ENCODE data around the gene EDIL3. TPM values are rescaled to one million over a fixed set of nuclear protein-coding genes. Genes with fewer than 3 reads are reported as not detected.

EDIL3 gene
- total RNA-seq, 3 donors from 2014 or later = 4.3 to 7.2 (median 4.6) TPM

- Histone ChIP-seq H3K9me3 (no peaks in the 10 kb centered on the region), H3K4me3 (no peak overlapping the region), H3K27ac (no peak overlapping the region), H3K4me1 (no peaks in the 10 kb centered on the region), H3K27me3 (no peaks in the 10 kb centered on the region), H3K36me3 (no peaks in the 10 kb centered on the region)
- TF ChIP-seq CTCF (IDR thresholded peaks at IDR 0.05) = no peak
- no peak for TF ChIP-seq POLR2A (IDR thresholded peaks at IDR 0.05)
- no peak for TF ChIP-seq POLR2AphosphoS5 (IDR thresholded peaks at IDR 0.05)
- intact Hi-C loops (cut with DNase I; ENCODE audit: low total_unique reads) = no loop called here
- DNase-seq (ENCODE audit: low spot score in 2 of 2) = no peak
Observed at GRCh38 chr5:84148651-84149050, 236.0 kb downstream of the EDIL3 start.

- Histone ChIP-seq H3K9me3 (no peaks in the 10 kb centered on the region), H3K27me3 (no peaks in the 10 kb centered on the region), H3K36me3 (no peaks in the 10 kb centered on the region), H3K4me1 (no peaks in the 10 kb centered on the region), H3K27ac (no peak overlapping the region), H3K4me3 (no peak overlapping the region)
- TF ChIP-seq POLR2AphosphoS5 (IDR thresholded peaks at IDR 0.05) = no peak
- no peak for TF ChIP-seq CTCF (IDR thresholded peaks at IDR 0.05)
- TF ChIP-seq POLR2A (IDR thresholded peaks at IDR 0.05) = no peak
- intact Hi-C loops (cut with DNase I; ENCODE audit: low total_unique reads) = no loop called here
- DNase-seq (ENCODE audit: low spot score in 2 of 2) = no peak
Observed at GRCh38 chr5:84137541-84137940, 247.1 kb downstream of the EDIL3 start.

- DNase-seq (ENCODE audit: low spot score in 2 of 2) = no peak
- Histone ChIP-seq H3K36me3 (no peaks in the 10 kb centered on the region), H3K27ac (no peak overlapping the region), H3K27me3 (no peaks in the 10 kb centered on the region), H3K4me3 (no peak overlapping the region), H3K4me1 (no peaks in the 10 kb centered on the region), H3K9me3 (no peaks in the 10 kb centered on the region)
- TF ChIP-seq POLR2AphosphoS5 (IDR thresholded peaks at IDR 0.05) = no peak
- TF ChIP-seq CTCF (IDR thresholded peaks at IDR 0.05) = no peak
- TF ChIP-seq POLR2A (IDR thresholded peaks at IDR 0.05) = no peak
- intact Hi-C loops (cut with DNase I; ENCODE audit: low total_unique reads) = no loop called here
Observed at GRCh38 chr5:84131372-84131771, 253.3 kb downstream of the EDIL3 start.

GRCh38 chr5:84130006-84130580, 254.6 kb downstream of the EDIL3 start:
- Histone ChIP-seq H3K9me3 (no peaks in the 10 kb centered on the region), H3K4me1 (no peaks in the 10 kb centered on the region), H3K36me3 (no peaks in the 10 kb centered on the region), H3K27me3 (no peaks in the 10 kb centered on the region), H3K27ac (no peak overlapping the region), H3K4me3 (no peak overlapping the region)
- intact Hi-C loops (cut with DNase I; ENCODE audit: low total_unique reads) = no loop called here
- no peak for DNase-seq (ENCODE audit: low spot score in 2 of 2)
- TF ChIP-seq CTCF (IDR thresholded peaks at IDR 0.05) (no peak), POLR2AphosphoS5 (IDR thresholded peaks at IDR 0.05) (no peak), POLR2A (IDR thresholded peaks at IDR 0.05) (no peak)

- intact Hi-C loops (cut with DNase I; ENCODE audit: low total_unique reads) = no loop called here
Observed at GRCh38 chr5:84125216-84125615, 259.5 kb downstream of the EDIL3 start.

More at GRCh38 chr5:84125216-84125615, 259.5 kb downstream of the EDIL3 start:
- no peaks in the 10 kb centered on the region for H3K9me3 ChIP-seq
- H3K27me3 ChIP-seq = no peaks in the 10 kb centered on the region
- no peak for TF ChIP-seq CTCF (IDR thresholded peaks at IDR 0.05)
- no peak for TF ChIP-seq POLR2A (IDR thresholded peaks at IDR 0.05)
- TF ChIP-seq POLR2AphosphoS5 (IDR thresholded peaks at IDR 0.05) = no peak
- no peaks in the 10 kb centered on the region for H3K4me1 ChIP-seq
- DNase-seq (ENCODE audit: low spot score in 2 of 2) = no peak
- no peak overlapping the region for H3K4me3 ChIP-seq
- H3K36me3 ChIP-seq = no peaks in the 10 kb centered on the region
- H3K27ac ChIP-seq = no peak overlapping the region

Data from breast epithelium (tissue), 4 donors.